Measurements from ENCODE around the gene COPG2. TPM values are rescaled to one million over a fixed set of nuclear protein-coding genes. Genes with fewer than 3 reads are reported as not detected.

Gene COPG2
- total RNA-seq, 1 donor from 2014 or later: 27.4 TPM

DNA sequence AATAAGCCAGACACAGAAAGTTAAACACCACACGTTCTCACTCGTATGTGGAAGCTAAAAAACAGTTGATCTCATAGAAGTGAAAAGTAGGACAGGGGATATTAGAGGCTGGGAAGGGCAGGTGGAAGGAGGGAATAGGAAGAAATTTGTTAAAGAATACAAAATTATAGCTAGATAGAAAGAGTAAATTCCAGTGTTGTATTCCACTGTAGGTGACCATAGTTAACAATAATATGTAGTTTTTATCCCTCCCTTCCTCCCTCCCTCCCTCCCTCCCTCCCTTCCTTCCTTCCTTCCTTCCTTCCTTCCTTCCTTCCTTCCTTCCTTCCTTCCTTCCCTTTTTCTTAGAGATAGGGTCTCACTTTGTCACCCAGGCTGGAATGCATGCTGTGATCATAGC is 196.6 kb downstream of the COPG2 start:
- H3K27me3 Mint-ChIP-seq (ENCODE audit: low read depth): peaks cover 5% of the 10 kb centered on the region

DNA sequence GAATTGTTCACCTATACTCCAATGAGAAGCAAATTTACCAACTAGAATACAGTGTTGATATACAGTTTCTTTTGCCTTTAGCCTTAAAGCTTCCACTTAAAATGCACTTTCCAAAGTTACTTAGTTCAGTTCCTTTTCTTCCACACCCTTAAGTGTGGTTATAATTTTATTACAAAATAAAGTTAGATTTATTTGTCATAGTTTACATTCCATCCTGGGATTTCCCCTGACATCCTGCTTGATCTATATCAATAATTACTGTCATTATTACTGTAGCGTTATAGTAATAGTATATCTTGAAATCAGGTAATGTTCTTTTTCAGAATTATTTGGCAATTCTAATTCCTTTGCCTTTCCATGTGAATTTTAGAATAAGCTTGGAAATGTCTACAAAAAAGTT is 199.9 kb downstream of the COPG2 start:
- Mint-ChIP-seq H3K27me3 (ENCODE audit: low read depth) (peaks cover 8% of the 10 kb centered on the region), H3K36me3 (ENCODE audit: low read depth) (no peaks in the 10 kb centered on the region), H3K4me3 (ENCODE audit: low read depth) (no peak overlapping the region), H3K4me1 (ENCODE audit: low read depth) (no peaks in the 10 kb centered on the region), H3K9me3 (peaks cover 4% of the 10 kb centered on the region), H3K27ac (no peak overlapping the region)
- intact Hi-C loops (cut with micrococcal nuclease): no loop called here
- DNase-seq (ENCODE audit: low spot score): no peak

More for the DNA sequence above, 196.6 kb downstream of the COPG2 start:
- Mint-ChIP-seq H3K4me3 (ENCODE audit: low read depth) (no peak overlapping the region), H3K4me1 (ENCODE audit: low read depth) (no peaks in the 10 kb centered on the region), H3K36me3 (ENCODE audit: low read depth) (no peaks in the 10 kb centered on the region), H3K9me3 (no peaks in the 10 kb centered on the region), H3K27ac (no peak overlapping the region)
- intact Hi-C loops (cut with micrococcal nuclease): no loop called here
- DNase-seq (ENCODE audit: low spot score): no peak

DNA sequence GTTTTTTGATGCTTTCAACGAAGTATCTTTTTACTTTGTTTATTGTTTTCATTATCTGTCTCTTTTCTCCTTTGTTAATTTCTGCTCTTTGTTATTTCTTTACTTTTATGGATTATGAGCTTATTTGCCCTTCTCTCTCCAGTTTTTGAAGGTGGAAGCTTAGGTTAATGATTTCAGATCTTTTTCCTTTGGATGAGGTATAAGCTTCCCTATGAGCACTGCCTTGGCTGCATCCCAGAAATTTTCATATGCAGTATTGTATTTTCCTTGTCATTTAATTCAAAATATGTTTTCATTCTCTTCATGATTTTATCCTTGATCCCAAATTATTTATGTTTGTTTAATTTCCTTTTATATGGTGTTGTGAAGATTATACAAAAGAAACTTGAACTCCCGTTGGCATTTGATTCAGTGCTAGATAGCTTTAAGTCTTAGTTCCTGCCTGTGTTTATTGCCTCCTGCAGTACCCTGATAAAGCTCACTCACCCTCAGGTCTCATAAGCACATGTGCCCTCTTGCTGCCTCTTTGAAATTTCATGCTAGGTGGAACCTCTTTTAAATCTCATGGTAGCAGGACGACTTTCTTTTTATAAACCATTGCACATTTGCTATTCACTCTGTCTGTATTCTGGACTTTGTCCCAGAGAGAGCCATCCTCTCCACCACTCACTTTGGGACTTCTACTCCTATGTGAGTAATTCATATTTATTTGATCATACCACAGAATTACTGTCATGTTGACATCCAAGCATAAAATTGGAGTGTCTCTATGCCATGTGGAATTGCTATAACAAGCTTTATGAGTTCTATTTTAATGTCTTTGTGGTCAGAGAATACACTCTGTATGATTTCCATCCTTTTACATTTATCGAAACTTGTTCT is 204.8 kb downstream of the COPG2 start:
- intact Hi-C loops (cut with micrococcal nuclease): no loop called here
- no peak for DNase-seq (ENCODE audit: low spot score)
- Mint-ChIP-seq H3K4me1 (ENCODE audit: low read depth) (no peaks in the 10 kb centered on the region), H3K36me3 (ENCODE audit: low read depth) (peaks cover 10% of the 10 kb centered on the region), H3K27ac (no peak overlapping the region), H3K27me3 (ENCODE audit: low read depth) (peaks cover 4% of the 10 kb centered on the region), H3K4me3 (ENCODE audit: low read depth) (no peak overlapping the region), H3K9me3 (peaks cover 17% of the 10 kb centered on the region)

DNA sequence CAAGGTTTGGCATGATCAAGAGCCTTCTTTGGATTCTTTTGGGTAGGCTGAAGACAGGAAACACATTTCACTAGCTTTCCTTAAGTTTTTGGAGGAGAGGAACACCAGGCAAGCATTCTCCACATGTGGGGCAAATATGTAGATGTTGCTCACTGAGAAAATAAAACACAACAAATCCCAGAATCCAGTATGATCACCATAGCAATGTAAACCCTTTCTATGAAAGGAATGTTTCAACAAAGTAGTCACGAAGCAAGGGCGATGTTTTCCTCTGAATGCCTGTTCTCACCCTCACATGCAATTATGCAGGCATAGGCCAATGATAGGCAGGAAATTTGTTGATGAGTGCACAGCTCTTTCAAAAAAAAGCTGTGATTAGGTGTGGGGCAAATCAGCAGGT is 207.3 kb downstream of the COPG2 start:
- Mint-ChIP-seq H3K4me3 (ENCODE audit: low read depth) (no peak overlapping the region), H3K27ac (no peak overlapping the region), H3K9me3 (peaks cover 25% of the 10 kb centered on the region), H3K36me3 (ENCODE audit: low read depth) (peaks cover 11% of the 10 kb centered on the region), H3K4me1 (ENCODE audit: low read depth) (peaks cover 7% of the 10 kb centered on the region), H3K27me3 (ENCODE audit: low read depth) (peaks cover 2% of the 10 kb centered on the region)
- no peak for DNase-seq (ENCODE audit: low spot score)
- intact Hi-C loops (cut with micrococcal nuclease): no loop called here

DNA sequence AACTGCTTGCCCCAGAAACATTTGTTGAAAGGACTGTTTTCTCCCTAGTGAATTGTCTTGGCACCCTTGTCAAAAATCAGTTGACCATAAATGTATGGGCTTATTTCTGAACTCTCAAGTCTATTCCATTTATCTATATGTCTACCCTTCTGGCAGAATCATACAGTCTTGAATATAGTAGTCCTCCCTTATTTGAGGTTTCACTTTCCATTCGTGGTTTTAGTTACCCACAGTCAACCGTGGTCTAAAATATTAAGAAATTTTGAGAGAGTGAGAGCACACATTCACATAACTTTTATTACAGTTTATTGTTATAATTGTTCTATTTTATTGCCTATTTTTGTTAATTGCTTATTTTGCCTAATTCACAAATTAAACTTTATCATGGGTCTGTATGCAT is 210.3 kb downstream of the COPG2 start:
- intact Hi-C loops (cut with micrococcal nuclease): no loop called here
- Mint-ChIP-seq H3K36me3 (ENCODE audit: low read depth) (peaks cover 11% of the 10 kb centered on the region), H3K4me3 (ENCODE audit: low read depth) (no peak overlapping the region), H3K4me1 (ENCODE audit: low read depth) (peaks cover 22% of the 10 kb centered on the region), H3K27me3 (ENCODE audit: low read depth) (no peaks in the 10 kb centered on the region), H3K27ac (no peak overlapping the region), H3K9me3 (peaks cover 21% of the 10 kb centered on the region)
- DNase-seq (ENCODE audit: low spot score): no peak

Other genes starting within 250 kb of the COPG2 start
- gene CEP41, start 227.7 kb downstream of the COPG2 start, total RNA-seq: 15.9 and 21.2 TPM in 2 replicates
- gene MEST, start 176.7 kb downstream of the COPG2 start, total RNA-seq: 3.1 and 3.6 TPM in 2 replicates
- not detected in 2 replicates for gene TSGA13, start 17.8 kb upstream of the COPG2 start, total RNA-seq
- gene KLF14, start 65.5 kb upstream of the COPG2 start, total RNA-seq: not detected in 2 replicates